Neural cell (in vitro differentiated cells): ENCODE data around the gene OR52K1. TPM values are rescaled to one million over a fixed set of nuclear protein-coding genes. Genes with fewer than 3 reads are reported as not detected.

Experiments used
- H2AFZ ChIP-seq: fragments of 200-600, 300-800 bp; sonication (generic), shearing (Covaris generic); 2 replicates; pipeline ENCODE4 v1.6.0; 2014; ENCODE audit warnings: low read depth, mild to moderate bottlenecking, antibody characterized with exemption, low read length, moderate library complexity
- H3F3A ChIP-seq: fragments of 200-600 bp; shearing (Covaris generic); 2 replicates; pipeline ENCODE4 v1.6.1; 2016; ENCODE audit warnings: mild to moderate bottlenecking, moderate library complexity, mixed read lengths, antibody characterized with exemption, low read length; ENCODE audit not compliant: insufficient read depth, poor library complexity, severe bottlenecking
- H3K27ac ChIP-seq: fragments of 200-600, 300-800 bp; sonication (generic), shearing (Covaris generic); 2 replicates; pipeline ENCODE4 v1.5.1; 2014; ENCODE audit warnings: mild to moderate bottlenecking, low read length, moderate library complexity
- H3K27me3 ChIP-seq: fragments of 300-800, 200-600 bp; sonication (generic), shearing (Covaris generic); 2 replicates; pipeline ENCODE4 v1.6.0; 2014; ENCODE audit warnings: mild to moderate bottlenecking, low read depth, low read length, moderate library complexity; ENCODE audit not compliant: insufficient read depth
- H3K36me3 ChIP-seq: fragments of 300-800, 200-600 bp; sonication (generic), shearing (Covaris generic); 2 replicates; pipeline ENCODE4 v1.5.1; 2014; ENCODE audit warnings: mild to moderate bottlenecking, antibody characterized with exemption, low read length, moderate library complexity; ENCODE audit not compliant: insufficient read depth
- H3K4me2 ChIP-seq: fragments of 300-800, 200-600 bp; sonication (generic), shearing (Covaris generic); 2 replicates; pipeline ENCODE4 v1.6.0; 2014; ENCODE audit warnings: mild to moderate bottlenecking, low read length
- H3K4me3 ChIP-seq: fragments of 300-800, 200-600 bp; sonication (generic), shearing (Covaris generic); 2 replicates; pipeline ENCODE4 v1.5.1; 2014; ENCODE audit warnings: mild to moderate bottlenecking, low read length, moderate library complexity
- H3K79me2 ChIP-seq: fragments of 200-600 bp; shearing (Covaris generic); replicated peaks from 2 replicates; pipeline ENCODE4 v1.6.0; 2014; ENCODE audit warnings: mild to moderate bottlenecking, low read length, moderate library complexity; ENCODE audit not compliant: insufficient read depth
- H3K9ac ChIP-seq: fragments of 300-800, 200-600 bp; sonication (generic), shearing (Covaris generic); 2 replicates; pipeline ENCODE4 v1.6.1; 2016; ENCODE audit warnings: mild to moderate bottlenecking, low read length, mixed read lengths
- H3K9me2 ChIP-seq: fragments of 200-600 bp; shearing (Covaris generic); 2 replicates; pipeline ENCODE4 v1.6.1; 2016; ENCODE audit warnings: mild to moderate bottlenecking, low read length, mixed read lengths; ENCODE audit not compliant: insufficient read depth
- H3K9me3 ChIP-seq: fragments of 200-600, 300-800 bp; sonication (generic), shearing (Covaris generic); 2 replicates; pipeline ENCODE4 v1.6.1; 2016; ENCODE audit warnings: mild to moderate bottlenecking, mixed run types, low read length, moderate library complexity, mixed read lengths
- H4K20me1 ChIP-seq: fragments of 200-600 bp; shearing (Covaris generic); 2 replicates; pipeline ENCODE4 v1.6.1; 2016; ENCODE audit warnings: mild to moderate bottlenecking, mixed run types; ENCODE audit not compliant: insufficient read depth
- EP300 ChIP-seq: fragments of 450-650 bp; conservative IDR thresholded peaks from 2 replicates; pipeline ENCODE4 v1.6.1; 2014; ENCODE audit warnings: antibody characterized with exemption, mild to moderate bottlenecking, moderate library complexity; ENCODE audit not compliant: poor library complexity, severe bottlenecking
- EZH2 ChIP-seq: fragments of 200-600, 300-800 bp; shearing (Covaris generic), sonication (generic); IDR thresholded peaks from 2 replicates; pipeline ENCODE4 v1.6.1; 2014; ENCODE audit warnings: antibody characterized with exemption, low read length, borderline replicate concordance, mild to moderate bottlenecking; ENCODE audit not compliant: insufficient read depth, poor library complexity, severe bottlenecking
- MXI1 ChIP-seq: fragments of 450-650 bp; conservative IDR thresholded peaks from 2 replicates; pipeline ENCODE4 v1.6.1; 2014; ENCODE audit warnings: antibody characterized with exemption, mild to moderate bottlenecking; ENCODE audit not compliant: poor library complexity, severe bottlenecking
- POLR2AphosphoS5 ChIP-seq: IDR thresholded peaks from 2 replicates; pipeline ENCODE4 v1.6.1; 2012
- RAD21 ChIP-seq: fragments of 450-650 bp; conservative IDR thresholded peaks from 2 replicates; pipeline ENCODE4 v1.6.1; 2014; ENCODE audit warnings: antibody characterized with exemption, mild to moderate bottlenecking, moderate library complexity
- SMC3 ChIP-seq: fragments of 450-650 bp; conservative IDR thresholded peaks from 2 replicates; pipeline ENCODE4 v1.6.1; 2014; ENCODE audit warnings: antibody characterized with exemption, mild to moderate bottlenecking, moderate library complexity; ENCODE audit not compliant: poor library complexity
- TAF1 ChIP-seq: IDR thresholded peaks from 2 replicates; pipeline ENCODE4 v1.6.1; 2012; ENCODE audit warnings: low read depth
- polyA plus RNA-seq: library from polyadenylated mRNA; depleted of rRNA; stranded (reverse); fragments of >200 nt; gene quantifications from 2 replicates; pipeline ENCODE4 v1.2.3, GENCODE V29; 2014
- TF ChIP-seq, protein P1 (sequence below): fragments of 450-650 bp; IDR thresholded peaks from 2 replicates; pipeline ENCODE4 v1.5.1; 2014; ENCODE audit warnings: antibody characterized with exemption, mild to moderate bottlenecking, moderate library complexity; ENCODE audit not compliant: poor library complexity, severe bottlenecking
- TF ChIP-seq, protein P2 (sequence below): IDR thresholded peaks from 2 replicates; pipeline ENCODE4 v1.6.1; 2012; ENCODE audit warnings: borderline replicate concordance

Gene OR52K1
- polyA plus RNA-seq, 1 donor from 2014 or later = not detected

DNA sequence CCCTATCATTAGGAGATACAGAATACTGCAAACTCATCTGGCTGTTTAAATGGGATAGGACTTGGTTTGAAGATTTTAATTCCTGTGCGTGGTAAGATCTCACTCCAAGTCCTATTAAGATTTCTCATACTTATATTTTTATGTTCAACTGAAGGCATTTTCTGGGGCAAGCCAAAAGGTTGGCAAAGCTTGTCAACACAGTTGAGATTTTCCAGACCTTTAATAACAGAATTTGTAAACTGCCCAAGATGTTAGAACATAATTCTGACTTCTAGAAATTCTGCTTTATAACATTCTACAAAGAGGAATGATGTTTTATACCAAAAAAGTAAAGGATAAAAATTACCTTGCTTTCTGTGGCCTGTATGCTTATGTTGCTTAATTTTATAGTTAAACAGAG is 31.8 kb downstream of the OR52K1 start:
- no peaks in the 10 kb centered on the region for H4K20me1 ChIP-seq
- H3K4me2 ChIP-seq = no peak overlapping the region
- no peaks in the 10 kb centered on the region for H3K36me3 ChIP-seq
- no peaks in the 10 kb centered on the region for H3K9me3 ChIP-seq
- H3K9me2 ChIP-seq = no peaks in the 10 kb centered on the region
- H3K79me2 ChIP-seq = no peaks in the 10 kb centered on the region
- no peaks in the 10 kb centered on the region for H3F3A ChIP-seq
- H3K27ac ChIP-seq = no peak overlapping the region
- H3K4me3 ChIP-seq = no peak overlapping the region
- H3K9ac ChIP-seq = no peak overlapping the region
- TF ChIP-seq, protein P1, sequence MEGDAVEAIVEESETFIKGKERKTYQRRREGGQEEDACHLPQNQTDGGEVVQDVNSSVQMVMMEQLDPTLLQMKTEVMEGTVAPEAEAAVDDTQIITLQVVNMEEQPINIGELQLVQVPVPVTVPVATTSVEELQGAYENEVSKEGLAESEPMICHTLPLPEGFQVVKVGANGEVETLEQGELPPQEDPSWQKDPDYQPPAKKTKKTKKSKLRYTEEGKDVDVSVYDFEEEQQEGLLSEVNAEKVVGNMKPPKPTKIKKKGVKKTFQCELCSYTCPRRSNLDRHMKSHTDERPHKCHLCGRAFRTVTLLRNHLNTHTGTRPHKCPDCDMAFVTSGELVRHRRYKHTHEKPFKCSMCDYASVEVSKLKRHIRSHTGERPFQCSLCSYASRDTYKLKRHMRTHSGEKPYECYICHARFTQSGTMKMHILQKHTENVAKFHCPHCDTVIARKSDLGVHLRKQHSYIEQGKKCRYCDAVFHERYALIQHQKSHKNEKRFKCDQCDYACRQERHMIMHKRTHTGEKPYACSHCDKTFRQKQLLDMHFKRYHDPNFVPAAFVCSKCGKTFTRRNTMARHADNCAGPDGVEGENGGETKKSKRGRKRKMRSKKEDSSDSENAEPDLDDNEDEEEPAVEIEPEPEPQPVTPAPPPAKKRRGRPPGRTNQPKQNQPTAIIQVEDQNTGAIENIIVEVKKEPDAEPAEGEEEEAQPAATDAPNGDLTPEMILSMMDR = no peak
- TF ChIP-seq EP300 (no peak), SMC3 (no peak), RAD21 (no peak), TAF1 (no peak), EZH2 (no peak), POLR2AphosphoS5 (no peak), MXI1 (no peak)
- TF ChIP-seq, protein P2, sequence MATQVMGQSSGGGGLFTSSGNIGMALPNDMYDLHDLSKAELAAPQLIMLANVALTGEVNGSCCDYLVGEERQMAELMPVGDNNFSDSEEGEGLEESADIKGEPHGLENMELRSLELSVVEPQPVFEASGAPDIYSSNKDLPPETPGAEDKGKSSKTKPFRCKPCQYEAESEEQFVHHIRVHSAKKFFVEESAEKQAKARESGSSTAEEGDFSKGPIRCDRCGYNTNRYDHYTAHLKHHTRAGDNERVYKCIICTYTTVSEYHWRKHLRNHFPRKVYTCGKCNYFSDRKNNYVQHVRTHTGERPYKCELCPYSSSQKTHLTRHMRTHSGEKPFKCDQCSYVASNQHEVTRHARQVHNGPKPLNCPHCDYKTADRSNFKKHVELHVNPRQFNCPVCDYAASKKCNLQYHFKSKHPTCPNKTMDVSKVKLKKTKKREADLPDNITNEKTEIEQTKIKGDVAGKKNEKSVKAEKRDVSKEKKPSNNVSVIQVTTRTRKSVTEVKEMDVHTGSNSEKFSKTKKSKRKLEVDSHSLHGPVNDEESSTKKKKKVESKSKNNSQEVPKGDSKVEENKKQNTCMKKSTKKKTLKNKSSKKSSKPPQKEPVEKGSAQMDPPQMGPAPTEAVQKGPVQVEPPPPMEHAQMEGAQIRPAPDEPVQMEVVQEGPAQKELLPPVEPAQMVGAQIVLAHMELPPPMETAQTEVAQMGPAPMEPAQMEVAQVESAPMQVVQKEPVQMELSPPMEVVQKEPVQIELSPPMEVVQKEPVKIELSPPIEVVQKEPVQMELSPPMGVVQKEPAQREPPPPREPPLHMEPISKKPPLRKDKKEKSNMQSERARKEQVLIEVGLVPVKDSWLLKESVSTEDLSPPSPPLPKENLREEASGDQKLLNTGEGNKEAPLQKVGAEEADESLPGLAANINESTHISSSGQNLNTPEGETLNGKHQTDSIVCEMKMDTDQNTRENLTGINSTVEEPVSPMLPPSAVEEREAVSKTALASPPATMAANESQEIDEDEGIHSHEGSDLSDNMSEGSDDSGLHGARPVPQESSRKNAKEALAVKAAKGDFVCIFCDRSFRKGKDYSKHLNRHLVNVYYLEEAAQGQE = no peak
- H2AFZ ChIP-seq = no peak overlapping the region
- no peaks in the 10 kb centered on the region for H3K27me3 ChIP-seq

DNA sequence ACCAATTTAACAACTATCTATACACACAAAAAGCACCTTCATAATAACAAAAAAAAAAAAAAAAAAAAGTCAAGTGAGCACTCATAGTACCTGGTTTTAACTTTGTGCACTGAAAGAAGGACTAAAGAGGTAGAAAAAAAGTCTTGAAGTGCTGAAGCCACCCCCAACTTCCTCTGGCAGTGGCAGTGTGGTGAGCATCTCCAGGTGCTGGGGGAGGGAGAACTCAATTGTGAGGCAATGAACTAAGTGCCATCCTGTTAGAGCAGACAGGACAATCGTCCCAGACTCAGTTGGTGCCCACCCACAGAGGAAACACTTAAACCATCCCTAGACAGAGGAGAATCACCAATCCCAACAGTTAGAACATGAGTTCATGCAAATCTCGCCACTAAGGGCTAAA is 39.9 kb downstream of the OR52K1 start:
- H3K9me2 ChIP-seq = no peaks in the 10 kb centered on the region
- H3K27ac ChIP-seq = no peak overlapping the region
- TF ChIP-seq TAF1 (no peak), EP300 (no peak), SMC3 (no peak), RAD21 (no peak), MXI1 (no peak), EZH2 (no peak), POLR2AphosphoS5 (no peak)
- TF ChIP-seq, protein P2 = no peak
- TF ChIP-seq, protein P1 = no peak
- no peaks in the 10 kb centered on the region for H3K36me3 ChIP-seq
- no peaks in the 10 kb centered on the region for H3K79me2 ChIP-seq
- H3K9me3 ChIP-seq = no peaks in the 10 kb centered on the region
- H2AFZ ChIP-seq = no peak overlapping the region
- no peaks in the 10 kb centered on the region for H4K20me1 ChIP-seq
- no peak overlapping the region for H3K9ac ChIP-seq
- no peaks in the 10 kb centered on the region for H3F3A ChIP-seq
- no peak overlapping the region for H3K4me3 ChIP-seq
- H3K4me2 ChIP-seq = no peak overlapping the region
- H3K27me3 ChIP-seq = no peaks in the 10 kb centered on the region
